GM18867 (cell line): ENCODE results near the gene HAGH.

ENCODE experiments used
- ATAC-seq: cut with Tn5 transposase; IDR thresholded peaks from one replicate; pipeline ENCODE4 v1.9.1; 2021; ENCODE audit warnings: mild to moderate bottlenecking, moderate library complexity; ENCODE audit not compliant: unreplicated experiment

Gene HAGH

DNA sequence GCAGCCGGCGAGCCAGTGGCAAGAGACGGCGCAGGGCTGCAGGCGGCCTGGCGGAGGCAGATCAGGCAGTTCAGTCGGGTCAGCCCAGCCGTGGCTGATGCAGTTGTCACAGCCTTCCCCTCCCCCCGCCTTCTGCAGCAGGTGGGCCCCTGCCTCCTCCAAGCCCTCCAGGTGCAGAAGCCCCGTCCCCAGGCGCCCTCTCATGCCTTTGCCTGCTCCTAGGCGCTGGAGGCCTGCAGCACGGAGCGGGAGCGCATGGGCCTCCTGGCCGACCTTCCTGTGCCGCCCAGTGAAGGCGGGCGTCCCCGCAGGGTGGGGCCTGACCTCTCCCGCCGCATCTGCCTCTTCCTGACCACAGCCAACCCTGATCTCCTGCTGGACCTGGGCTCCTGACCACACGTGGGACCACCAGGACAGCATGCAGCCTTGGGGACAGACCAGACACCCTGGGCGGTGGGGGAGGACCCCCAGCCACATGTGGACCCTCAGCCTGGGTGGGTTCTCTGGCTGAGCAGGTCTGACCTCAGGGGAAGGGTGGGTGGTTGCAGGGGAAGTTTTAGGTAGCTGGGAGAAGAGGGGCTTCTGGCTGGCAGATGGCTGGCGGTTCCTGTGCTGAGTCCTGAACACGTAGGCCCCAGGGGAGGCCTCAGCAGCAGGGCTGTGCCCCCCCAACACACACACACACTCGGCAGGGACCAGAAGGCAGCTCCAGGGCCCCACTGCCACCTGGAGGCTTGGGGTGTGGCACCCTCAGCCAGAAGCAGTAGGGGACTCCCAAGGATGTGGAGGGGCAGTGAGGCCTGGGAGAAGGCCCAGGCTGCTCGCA lies 50.6 kb downstream of the HAGH start:
- ATAC-seq, result no peak

DNA sequence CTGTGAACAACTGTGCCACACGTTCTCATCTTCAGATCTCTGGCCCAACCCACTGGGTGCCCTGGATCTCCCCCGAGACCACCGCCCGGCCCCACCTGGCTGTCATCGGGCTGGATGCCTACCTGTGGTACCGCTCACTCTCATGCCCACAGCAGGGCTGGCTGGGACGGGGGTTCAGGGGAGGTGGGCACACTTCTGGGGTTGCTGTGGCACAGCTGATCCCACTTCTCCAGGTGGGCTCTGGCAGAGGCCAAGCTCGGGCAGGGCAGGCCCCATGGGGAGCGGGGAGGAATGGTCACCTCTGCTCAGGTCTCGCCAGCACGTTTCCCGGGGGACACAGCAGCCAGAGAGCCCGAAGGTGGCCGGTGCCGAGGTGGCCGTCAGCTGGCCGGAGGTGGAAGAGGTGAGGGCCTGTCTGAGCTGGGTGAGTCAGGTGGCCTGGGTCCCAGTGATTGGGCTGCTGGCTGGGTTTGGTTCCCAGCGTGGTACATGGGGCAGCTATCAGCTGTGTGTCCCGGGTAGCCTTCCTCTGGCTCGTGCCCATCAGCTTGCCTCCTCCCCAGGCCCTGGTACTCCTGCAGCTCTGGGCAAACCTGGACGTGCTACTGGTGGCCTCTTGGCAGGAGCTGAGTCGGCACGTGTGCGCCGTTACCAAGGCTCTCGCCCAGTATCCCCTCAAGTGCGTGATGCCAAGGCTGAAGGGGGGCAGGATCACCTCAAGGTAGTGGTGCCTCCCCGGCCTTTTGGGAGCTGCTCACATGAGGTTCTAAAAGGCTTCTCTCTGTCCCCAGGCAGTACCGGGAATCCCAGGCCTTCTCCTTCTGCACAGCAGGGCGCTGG lies 51.4 kb downstream of the HAGH start:
- ATAC-seq, result no peak

- no peak for ATAC-seq
Measured at GRCh38 chr16:1774448-1774780, 52.2 kb downstream of the HAGH start.

GRCh38 chr16:1773703-1774447 lies 52.8 kb downstream of the HAGH start:
- ATAC-seq, result no peak

DNA sequence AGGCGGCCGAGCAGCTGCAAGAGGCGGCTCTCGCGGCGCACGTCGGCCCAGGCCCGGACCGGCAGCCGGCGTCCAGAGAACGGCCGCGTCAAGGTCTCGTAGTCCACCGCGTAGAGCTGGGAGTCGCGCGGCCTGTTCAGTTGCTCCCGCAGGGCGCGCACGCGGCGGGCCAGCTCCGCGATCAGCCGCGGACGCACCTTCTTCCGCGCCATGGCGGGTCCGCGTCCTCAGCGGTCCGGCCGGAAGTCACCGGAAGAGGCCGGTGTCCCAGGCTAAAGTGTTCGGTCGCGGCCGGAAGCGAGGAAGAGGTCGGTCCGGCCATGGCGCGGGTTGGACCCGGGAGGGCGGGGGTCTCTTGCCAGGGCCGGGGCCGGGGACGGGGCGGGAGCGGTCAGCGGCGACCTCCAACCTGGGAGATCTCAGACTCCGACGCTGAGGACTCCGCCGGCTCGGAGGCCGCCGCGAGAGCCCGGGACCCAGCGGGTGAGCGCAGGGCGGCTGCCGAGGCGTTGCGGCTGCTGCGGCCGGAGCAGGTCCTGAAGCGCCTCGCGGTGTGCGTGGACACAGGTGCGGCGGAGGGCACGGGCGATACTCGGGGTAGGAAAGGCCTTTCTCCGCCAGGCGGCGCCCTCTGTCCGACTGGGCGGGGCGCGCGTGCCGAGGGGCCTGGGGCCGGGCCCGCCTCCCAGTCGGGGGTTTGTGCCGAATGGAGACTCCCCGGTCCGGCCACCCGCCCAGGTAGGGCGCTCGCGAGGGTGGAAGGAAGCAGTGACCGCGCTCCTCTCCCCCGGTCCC lies 53.5 kb downstream of the HAGH start, which contains the start of gene MRPS34:
TSS of gene MRPS34 (minus strand) at position 227 of the 795 bp plus-strand sequence. CDS start at position 212, 15 bp downstream.
- ATAC-seq, result peak; percentile 36

GRCh38 chr16:1772362-1772907 lies 54.2 kb downstream of the HAGH start, which contains the start of gene EME2:
Gene EME2 (plus strand): TSS chr16:1772810. CDS start chr16:1773228, 418 bp downstream.
- peak; percentile 13 for ATAC-seq

DNA sequence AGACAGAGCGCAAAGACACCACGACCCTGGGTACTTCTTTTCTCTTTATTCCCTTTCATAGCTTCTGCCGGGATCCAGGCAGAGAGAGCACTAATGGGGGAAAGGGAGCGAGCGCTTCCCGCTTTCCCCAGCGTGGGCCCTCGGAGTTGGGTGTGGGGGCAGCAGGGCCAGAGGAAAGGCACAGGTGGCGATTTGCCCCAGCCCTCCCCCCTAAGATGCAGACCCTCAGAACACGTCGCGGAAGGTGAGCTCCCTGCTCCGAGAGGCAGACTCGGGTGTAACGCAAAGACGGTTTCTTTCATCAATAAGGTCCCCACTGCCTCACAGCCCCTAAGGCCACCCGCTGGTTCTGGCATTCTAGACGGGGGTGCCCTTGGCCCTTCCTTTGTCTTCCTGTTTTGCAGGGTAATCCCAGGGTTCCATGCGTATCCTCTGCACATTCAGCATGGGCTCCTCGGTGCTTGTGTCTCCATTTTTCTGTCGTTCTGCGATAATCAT lies 54.7 kb downstream of the HAGH start:
- ATAC-seq, result no peak

DNA sequence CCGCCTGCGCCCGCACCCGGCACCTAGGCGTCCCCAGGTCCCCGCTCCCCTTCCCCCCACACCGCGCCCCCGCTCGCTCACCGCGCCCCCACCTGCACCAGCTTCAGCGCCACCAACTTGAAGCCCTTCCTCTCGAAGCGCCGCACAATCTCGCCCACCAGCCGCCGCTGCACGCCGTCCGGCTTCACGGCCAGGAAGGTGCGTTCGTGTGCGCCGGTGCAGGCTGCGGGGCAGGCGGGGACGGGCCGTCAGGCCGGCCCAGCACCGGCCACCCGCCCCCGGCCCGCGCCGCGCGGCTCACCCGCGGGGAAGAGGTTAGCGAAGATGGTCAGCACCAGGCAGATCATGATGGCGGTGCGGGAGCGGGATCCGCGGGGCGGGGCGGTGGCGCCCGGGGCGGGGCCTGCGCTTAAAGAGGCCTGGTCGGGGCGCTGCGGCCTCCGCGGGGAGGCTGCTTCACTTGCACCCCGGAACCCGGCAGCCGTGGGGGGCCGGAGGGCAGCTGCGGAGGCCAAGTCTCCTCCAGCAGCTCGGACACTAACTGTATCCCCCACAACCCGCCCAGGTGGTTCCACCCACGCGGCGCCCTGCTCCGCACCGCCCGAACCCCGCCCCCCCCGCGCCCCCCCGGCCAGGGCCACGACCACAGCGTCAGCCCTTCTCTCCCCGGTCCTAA lies 55.3 kb downstream of the HAGH start, which contains the start of gene NME3:
TSS of gene NME3 (minus strand) at position 356 of the 676 bp plus-strand sequence. CDS start at position 347, 9 bp downstream.
- peak; percentile 24 for ATAC-seq

DNA sequence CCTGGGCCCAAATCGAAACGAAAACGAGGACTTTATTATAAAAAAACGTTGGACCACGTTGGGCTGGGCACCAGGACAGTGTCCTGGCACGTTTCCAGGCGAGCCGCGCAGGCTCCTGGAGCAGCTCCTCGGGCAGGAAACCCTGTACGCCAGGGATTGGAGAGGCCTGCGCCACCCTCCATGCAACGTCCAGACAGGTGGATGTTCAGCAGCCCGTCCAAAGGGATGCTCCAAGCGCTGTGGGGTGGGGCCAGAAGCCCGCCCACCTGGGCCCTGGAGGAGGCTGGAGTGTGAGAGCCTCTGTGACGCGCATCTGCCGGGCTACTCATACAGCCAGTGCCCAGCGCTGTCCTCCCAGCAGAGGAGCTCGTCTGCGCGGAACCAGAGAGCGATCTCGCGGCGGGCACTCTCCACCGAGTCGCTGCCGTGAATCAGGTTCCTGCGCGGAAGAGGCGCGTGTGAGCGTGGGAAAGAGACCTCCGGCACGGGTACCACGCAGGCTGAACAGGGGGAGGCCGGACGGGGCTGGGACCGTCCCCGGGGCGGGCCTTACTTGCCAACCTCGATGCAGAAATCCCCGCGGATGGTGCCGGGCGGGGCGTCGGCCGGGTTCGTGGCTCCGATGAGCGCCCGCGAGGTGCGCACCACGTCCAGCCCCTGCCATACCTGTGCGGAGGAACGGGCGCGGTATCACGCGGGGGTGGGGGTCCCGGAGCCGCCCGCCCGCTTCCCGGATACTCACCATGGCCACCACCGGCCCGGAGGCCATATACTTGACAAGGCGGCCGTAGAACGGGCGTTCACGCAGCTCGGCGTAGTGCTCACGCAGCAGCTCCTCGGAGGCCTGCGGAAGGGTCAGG lies 56.1 kb downstream of the HAGH start:
- ATAC-seq, result no peak

- ATAC-seq, result no peak
Measured at GRCh38 chr16:1769402-1770300, 57.0 kb downstream of the HAGH start.

DNA sequence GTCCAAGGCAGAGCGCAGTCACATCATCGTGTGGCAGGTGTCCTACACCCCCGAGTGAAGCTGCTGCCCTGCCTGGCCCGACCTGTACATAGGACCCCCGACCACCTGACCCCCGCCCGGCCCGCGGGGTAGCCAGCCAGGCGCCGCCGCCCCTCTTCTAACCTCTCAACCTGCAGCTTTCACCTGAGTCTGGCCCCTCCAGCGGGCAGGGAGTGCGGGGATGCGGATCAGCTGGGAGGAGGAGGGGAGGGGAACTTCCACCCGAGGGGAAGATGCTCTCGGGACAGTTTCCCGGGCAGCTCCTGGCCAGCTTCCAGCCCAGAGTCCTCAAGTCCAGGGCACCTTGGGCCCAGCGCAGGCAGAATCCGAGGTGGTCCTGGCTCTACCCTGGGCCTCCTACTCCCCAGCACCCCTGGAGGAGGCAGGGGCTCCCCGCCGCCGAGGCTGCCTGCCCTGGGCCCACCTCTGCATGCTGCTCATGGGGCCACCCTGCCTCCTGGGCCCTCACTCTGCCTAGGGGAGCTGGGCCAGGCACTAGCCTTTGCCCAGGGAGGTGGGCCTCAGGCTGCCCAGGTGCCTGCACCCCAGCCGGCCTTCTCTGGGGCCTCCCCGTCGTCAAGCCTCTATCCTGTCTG lies 57.7 kb downstream of the HAGH start:
- no peak for ATAC-seq

GRCh38 chr16:1768061-1768766 lies 58.4 kb downstream of the HAGH start:
- no peak for ATAC-seq

DNA sequence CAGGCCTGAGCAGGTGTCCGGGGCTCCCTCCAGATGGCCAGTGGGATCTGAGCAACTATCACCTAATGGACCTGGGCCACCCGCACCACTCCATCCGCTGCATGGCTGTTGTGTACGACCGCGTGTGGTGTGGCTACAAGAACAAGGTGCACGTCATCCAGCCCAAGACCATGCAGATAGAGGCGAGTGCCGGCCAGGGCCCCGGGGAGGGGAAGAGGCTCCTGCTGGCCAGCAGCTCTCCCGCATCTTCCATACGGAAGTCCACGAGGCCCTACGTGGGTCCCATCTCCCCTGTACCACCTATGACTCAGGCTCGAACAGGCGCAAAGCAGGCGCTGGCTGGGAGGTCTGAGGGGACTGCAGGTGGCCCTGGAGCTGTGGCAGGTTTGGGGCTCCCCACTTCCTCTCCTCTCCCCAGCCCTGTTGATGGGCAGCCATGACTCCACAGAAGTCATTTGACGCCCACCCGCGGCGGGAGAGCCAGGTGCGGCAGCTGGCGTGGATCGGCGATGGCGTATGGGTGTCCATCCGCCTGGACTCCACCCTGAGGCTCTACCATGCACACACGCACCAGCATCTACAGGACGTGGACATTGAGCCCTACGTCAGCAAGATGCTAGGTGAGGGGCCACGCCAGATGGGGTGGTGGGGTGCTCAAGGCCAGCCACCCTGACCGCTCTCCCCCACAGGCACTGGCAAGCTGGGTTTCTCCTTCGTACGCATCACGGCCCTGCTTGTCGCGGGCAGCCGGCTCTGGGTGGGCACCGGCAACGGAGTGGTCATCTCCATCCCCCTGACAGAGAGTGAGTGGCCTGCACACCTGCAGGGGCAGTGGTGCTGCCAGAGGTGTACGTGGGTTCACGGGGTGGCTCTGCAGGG lies 59.3 kb downstream of the HAGH start:
- no peak for ATAC-seq

DNA sequence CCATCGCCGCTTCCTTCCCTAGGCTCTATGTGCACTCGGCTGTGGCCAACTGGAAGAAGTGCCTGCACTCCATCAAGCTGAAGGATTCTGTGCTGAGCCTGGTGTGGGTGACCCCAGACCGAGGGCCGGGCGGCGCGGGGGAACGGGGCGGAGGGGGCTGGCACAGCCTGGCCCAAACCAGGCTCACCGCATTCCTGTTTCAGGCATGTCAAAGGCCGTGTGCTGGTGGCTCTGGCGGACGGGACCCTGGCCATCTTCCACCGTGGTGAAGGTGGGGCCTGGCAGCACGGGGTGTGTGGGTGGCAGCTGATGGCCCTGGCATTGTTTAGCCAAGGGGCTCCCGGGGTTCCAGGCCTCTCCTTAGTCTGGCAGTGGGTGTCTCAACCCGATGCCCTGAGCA lies 59.9 kb downstream of the HAGH start:
- no peak for ATAC-seq

GRCh38 chr16:1766231-1766630 lies 60.4 kb downstream of the HAGH start:
- ATAC-seq, result no peak
